Measurements from ENCODE around the gene TGFB1I1. TPM values are rescaled to one million over a fixed set of nuclear protein-coding genes. Genes with fewer than 3 reads are reported as not detected.
"Not testable (repeated sequence)": the region's sequence is repeated elsewhere in the genome, so short reads cannot be mapped to it uniquely, and the experiment has no call there.

The TGFB1I1 gene
- polyA plus RNA-seq, 1 donor from 2014 or later: 0.38 TPM

GRCh38 chr16:31441956-31442355 is 30.0 kb upstream of the TGFB1I1 start:
- Histone ChIP-seq H3K36me3 (ENCODE audit: insufficient read depth, low read length) (no peaks in the 10 kb centered on the region), H3K79me2 (replicated peaks; ENCODE audit: insufficient read depth, low read length) (no peaks in the 10 kb centered on the region), H3F3A (ENCODE audit: insufficient read depth, low read length, poor library complexity, severe bottlenecking) (no peaks in the 10 kb centered on the region), H3K9ac (ENCODE audit: low read length) (no peak overlapping the region), H3K27ac (ENCODE audit: low read length) (no peak overlapping the region), H3K9me3 (ENCODE audit: low read length) (no peaks in the 10 kb centered on the region), H3K27me3 (ENCODE audit: insufficient read depth, low read depth, low read length) (no peaks in the 10 kb centered on the region), H3K4me3 (ENCODE audit: low read length) (peak overlapping the region; percentile 92), H2AFZ (ENCODE audit: low read depth, low read length) (no peak overlapping the region), H3K4me2 (ENCODE audit: low read length) (no peak overlapping the region), H4K20me1 (ENCODE audit: insufficient read depth) (no peaks in the 10 kb centered on the region), H3K9me2 (ENCODE audit: insufficient read depth, low read length) (no peaks in the 10 kb centered on the region)
- TF ChIP-seq MXI1 (conservative IDR thresholded peaks at IDR 0.05; ENCODE audit: poor library complexity, severe bottlenecking) (no peak), TAF1 (IDR thresholded peaks at IDR 0.05; ENCODE audit: low read depth) (no peak), RAD21 (conservative IDR thresholded peaks at IDR 0.05) (no peak), EZH2 (IDR thresholded peaks at IDR 0.05; ENCODE audit: borderline replicate concordance, insufficient read depth, low read length, poor library complexity, severe bottlenecking) (no peak), CTCF (IDR thresholded peaks at IDR 0.05; ENCODE audit: poor library complexity, severe bottlenecking) (no peak), SMC3 (conservative IDR thresholded peaks at IDR 0.05; ENCODE audit: poor library complexity) (no peak)

- not testable (repeated sequence) for H3K4me2 ChIP-seq (ENCODE audit: low read length); H3K36me3 ChIP-seq (ENCODE audit: insufficient read depth, low read length); H3K27me3 ChIP-seq (ENCODE audit: insufficient read depth, low read depth, low read length); H3K9ac ChIP-seq (ENCODE audit: low read length); H3K9me2 ChIP-seq (ENCODE audit: insufficient read depth, low read length); H4K20me1 ChIP-seq (ENCODE audit: insufficient read depth); H3K9me3 ChIP-seq (ENCODE audit: low read length); H3F3A ChIP-seq (ENCODE audit: insufficient read depth, low read length, poor library complexity, severe bottlenecking); H3K27ac ChIP-seq (ENCODE audit: low read length); H3K79me2 ChIP-seq (replicated peaks; ENCODE audit: insufficient read depth, low read length); H2AFZ ChIP-seq (ENCODE audit: low read depth, low read length); H3K4me3 ChIP-seq (ENCODE audit: low read length)
Measured at GRCh38 chr16:31445931-31446330, 26.0 kb upstream of the TGFB1I1 start.

- Histone ChIP-seq H3K27ac (ENCODE audit: low read length) (no peak overlapping the region), H3K9ac (ENCODE audit: low read length) (no peak overlapping the region)
Measured at GRCh38 chr16:31451201-31451600, 20.8 kb upstream of the TGFB1I1 start.

GRCh38 chr16:31451681-31452351 is 20.1 kb upstream of the TGFB1I1 start:
- Histone ChIP-seq H3K9me3 (ENCODE audit: low read length) (no peaks in the 10 kb centered on the region), H3K27ac (ENCODE audit: low read length) (no peak overlapping the region), H3K9me2 (ENCODE audit: insufficient read depth, low read length) (no peaks in the 10 kb centered on the region), H3K36me3 (ENCODE audit: insufficient read depth, low read length) (no peaks in the 10 kb centered on the region), H3F3A (ENCODE audit: insufficient read depth, low read length, poor library complexity, severe bottlenecking) (no peaks in the 10 kb centered on the region), H4K20me1 (ENCODE audit: insufficient read depth) (no peaks in the 10 kb centered on the region), H3K9ac (ENCODE audit: low read length) (no peak overlapping the region), H3K27me3 (ENCODE audit: insufficient read depth, low read depth, low read length) (no peaks in the 10 kb centered on the region), H3K4me2 (ENCODE audit: low read length) (no peak overlapping the region), H2AFZ (ENCODE audit: low read depth, low read length) (peak overlapping the region; percentile 1), H3K4me3 (ENCODE audit: low read length) (no peak overlapping the region), H3K79me2 (replicated peaks; ENCODE audit: insufficient read depth, low read length) (peaks cover 3% of the 10 kb centered on the region)
- TF ChIP-seq CTCF (IDR thresholded peaks at IDR 0.05; ENCODE audit: poor library complexity, severe bottlenecking) (peak; percentile 72), POLR2AphosphoS5 (IDR thresholded peaks at IDR 0.05) (no peak), TAF1 (IDR thresholded peaks at IDR 0.05; ENCODE audit: low read depth) (no peak), RAD21 (conservative IDR thresholded peaks at IDR 0.05) (peak; percentile 46), REST (IDR thresholded peaks at IDR 0.05; ENCODE audit: borderline replicate concordance) (no peak), MXI1 (conservative IDR thresholded peaks at IDR 0.05; ENCODE audit: poor library complexity, severe bottlenecking) (no peak), SMC3 (conservative IDR thresholded peaks at IDR 0.05; ENCODE audit: poor library complexity) (peak; percentile 33), EP300 (conservative IDR thresholded peaks at IDR 0.05; ENCODE audit: poor library complexity, severe bottlenecking) (no peak), EZH2 (IDR thresholded peaks at IDR 0.05; ENCODE audit: borderline replicate concordance, insufficient read depth, low read length, poor library complexity, severe bottlenecking) (no peak)

More at GRCh38 chr16:31451201-31451600, 20.8 kb upstream of the TGFB1I1 start:
- Histone ChIP-seq H3K27me3 (ENCODE audit: insufficient read depth, low read depth, low read length) (no peaks in the 10 kb centered on the region), H3K9me2 (ENCODE audit: insufficient read depth, low read length) (no peaks in the 10 kb centered on the region), H3K4me3 (ENCODE audit: low read length) (no peak overlapping the region), H3K4me2 (ENCODE audit: low read length) (no peak overlapping the region), H3K36me3 (ENCODE audit: insufficient read depth, low read length) (no peaks in the 10 kb centered on the region), H3K79me2 (replicated peaks; ENCODE audit: insufficient read depth, low read length) (no peaks in the 10 kb centered on the region), H3K9me3 (ENCODE audit: low read length) (no peaks in the 10 kb centered on the region), H3F3A (ENCODE audit: insufficient read depth, low read length, poor library complexity, severe bottlenecking) (no peaks in the 10 kb centered on the region), H4K20me1 (ENCODE audit: insufficient read depth) (no peaks in the 10 kb centered on the region), H2AFZ (ENCODE audit: low read depth, low read length) (no peak overlapping the region)
- TF ChIP-seq EP300 (conservative IDR thresholded peaks at IDR 0.05; ENCODE audit: poor library complexity, severe bottlenecking) (no peak), RAD21 (conservative IDR thresholded peaks at IDR 0.05) (no peak)
